ENCODE measurements around the gene UNC93A. TPM values are rescaled to one million over a fixed set of nuclear protein-coding genes. Genes with fewer than 3 reads are reported as not detected.
"Not testable (repeated sequence)": the region's sequence is repeated elsewhere in the genome, so short reads cannot be mapped to it uniquely, and the experiment has no call there.

The UNC93A gene
- total and polyA plus RNA-seq, 5 donors: not detected

DNA sequence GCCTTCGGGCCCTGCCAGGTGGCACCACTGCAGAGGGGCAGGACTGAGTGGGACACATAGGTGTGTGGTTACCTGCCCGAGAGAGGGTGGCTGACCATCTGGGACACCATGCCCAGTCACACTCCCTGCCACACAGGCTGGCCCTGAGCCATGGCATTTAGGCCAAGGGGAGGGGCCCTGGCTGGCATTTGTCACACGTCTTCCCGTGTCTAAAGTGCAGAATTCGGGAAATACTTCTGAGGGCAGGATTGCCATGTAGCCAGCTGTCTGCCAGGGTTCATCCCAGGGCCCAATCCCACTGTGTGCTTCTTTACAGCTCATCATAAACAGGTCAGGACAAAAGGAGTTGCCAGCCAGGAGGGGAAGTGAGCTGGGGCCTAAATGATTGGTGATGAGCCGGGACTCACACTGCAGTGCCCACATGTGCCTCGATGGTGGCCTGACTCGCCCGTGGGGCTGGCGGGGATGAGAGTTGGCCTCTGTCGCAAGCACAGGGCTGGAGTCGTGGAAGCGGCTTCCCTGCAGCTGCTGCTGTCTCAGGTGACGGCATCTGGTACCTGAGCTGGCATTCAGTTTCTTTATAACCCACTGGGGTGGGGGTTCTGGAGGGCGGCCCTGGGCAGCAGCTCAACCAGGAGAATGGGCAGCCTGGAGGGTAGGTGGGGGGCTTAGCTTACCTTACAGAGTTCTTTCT lies 5.9 kb upstream of the UNC93A start:
- intact Hi-C loops (cut with DNase I): loop anchor here in 2 of 4 donors (10.0 kb wide), 1 partner anchor 60 kb away; no protein-coding TSS in a partner anchor
- no peak for DNase-seq
- H3K27me3 ChIP-seq (ENCODE audit: control insufficient read depth, insufficient read depth): no peaks in the 10 kb centered on the region
- no peak overlapping the region for H3K4me3 ChIP-seq (ENCODE audit: low read length)
- no peaks in the 10 kb centered on the region for H3K9me3 ChIP-seq (ENCODE audit: control insufficient read depth, low read length)
- WGBS: 85% methylated on average over 15 of the region's 15 CpGs
- no peak for ATAC-seq
- H3K27ac ChIP-seq (ENCODE audit: low read length): no peak overlapping the region
- H3K4me1 ChIP-seq (ENCODE audit: control insufficient read depth, insufficient read depth, low read length): no peaks in the 10 kb centered on the region

DNA sequence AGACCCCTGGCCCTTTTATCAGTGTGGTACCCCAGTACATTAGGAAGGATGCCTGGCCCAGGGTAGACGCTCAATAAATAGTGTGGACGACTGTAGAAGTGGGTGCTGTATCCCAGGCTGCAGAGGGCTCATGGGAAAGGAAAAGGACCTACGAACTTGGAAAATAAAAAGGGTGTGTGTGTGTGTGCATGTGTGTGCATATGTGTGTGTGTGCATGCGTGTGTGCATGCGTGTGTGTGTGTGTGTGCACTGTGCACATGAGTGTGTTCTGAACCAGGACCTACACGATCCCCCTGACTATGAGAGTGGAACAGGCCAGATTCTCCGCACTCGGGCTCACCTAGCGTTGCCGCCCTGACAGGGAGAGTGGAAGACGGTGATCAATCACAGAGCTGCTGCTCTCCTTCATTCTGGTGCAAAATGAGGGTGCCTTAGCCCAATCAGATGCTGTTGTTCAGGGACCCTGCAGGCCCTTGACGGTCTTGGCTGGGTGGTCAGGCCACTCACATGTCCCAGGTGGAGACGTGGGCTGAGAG lies 3.5 kb upstream of the UNC93A start:
- Histone ChIP-seq H3K27ac (ENCODE audit: low read length) (no peak overlapping the region), H3K9me3 (ENCODE audit: control insufficient read depth, low read length) (no peaks in the 10 kb centered on the region), H3K27me3 (ENCODE audit: control insufficient read depth, insufficient read depth) (no peaks in the 10 kb centered on the region), H3K4me1 (ENCODE audit: control insufficient read depth, insufficient read depth, low read length) (no peaks in the 10 kb centered on the region), H3K4me3 (ENCODE audit: low read length) (no peak overlapping the region)
- ATAC-seq (no peak), DNase-seq (no peak)
- 88% methylated on average over 13 of the region's 13 CpGs for WGBS
- intact Hi-C loops (cut with DNase I): loop anchor here in 2 of 4 donors (10.0 kb wide), 1 partner anchor 63 kb away; no protein-coding TSS in a partner anchor

DNA sequence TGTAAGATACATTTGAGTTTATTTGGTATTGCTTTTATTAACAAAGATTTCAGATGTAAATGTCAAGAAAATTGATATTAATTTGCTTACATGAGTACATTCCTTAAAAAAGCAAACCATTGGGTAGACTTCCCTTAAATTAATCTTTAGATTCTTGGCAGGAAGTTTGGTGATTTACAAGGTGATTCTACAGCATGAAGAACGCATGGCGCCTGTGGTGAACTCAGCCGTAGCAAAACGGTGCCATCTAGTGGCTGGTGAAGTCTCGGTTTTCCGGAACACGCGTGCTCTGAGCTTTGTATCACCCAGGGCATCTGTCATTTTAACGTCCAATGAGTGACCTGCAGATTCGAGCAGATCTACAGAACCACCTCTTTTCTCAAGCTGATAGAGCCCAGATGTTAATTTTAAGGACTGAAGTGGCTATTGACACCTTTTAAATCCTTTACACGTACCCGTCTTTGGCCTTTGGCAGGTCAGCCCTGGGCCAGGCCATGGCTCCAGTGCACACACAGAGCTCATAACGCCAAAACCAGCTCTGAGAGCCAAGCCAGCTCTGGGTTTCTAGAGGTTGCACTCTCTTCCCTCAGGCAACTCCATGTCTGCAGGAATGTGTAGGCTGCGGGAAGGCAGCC lies 2.4 kb upstream of the UNC93A start:
- H3K27me3 ChIP-seq (ENCODE audit: control insufficient read depth, insufficient read depth); H3K9me3 ChIP-seq (ENCODE audit: control insufficient read depth, low read length); DNase-seq; H3K27ac ChIP-seq (ENCODE audit: low read length); H3K4me3 ChIP-seq (ENCODE audit: low read length); H3K4me1 ChIP-seq (ENCODE audit: control insufficient read depth, insufficient read depth, low read length): not testable (repeated sequence)
- 15% methylated on average over 14 of the region's 14 CpGs for WGBS
- intact Hi-C loops (cut with DNase I): loop anchor here in 2 of 4 donors (10.0 kb wide), 1 partner anchor 64 kb away; no protein-coding TSS in a partner anchor
- ATAC-seq: peak; percentile 69 to 82

DNA sequence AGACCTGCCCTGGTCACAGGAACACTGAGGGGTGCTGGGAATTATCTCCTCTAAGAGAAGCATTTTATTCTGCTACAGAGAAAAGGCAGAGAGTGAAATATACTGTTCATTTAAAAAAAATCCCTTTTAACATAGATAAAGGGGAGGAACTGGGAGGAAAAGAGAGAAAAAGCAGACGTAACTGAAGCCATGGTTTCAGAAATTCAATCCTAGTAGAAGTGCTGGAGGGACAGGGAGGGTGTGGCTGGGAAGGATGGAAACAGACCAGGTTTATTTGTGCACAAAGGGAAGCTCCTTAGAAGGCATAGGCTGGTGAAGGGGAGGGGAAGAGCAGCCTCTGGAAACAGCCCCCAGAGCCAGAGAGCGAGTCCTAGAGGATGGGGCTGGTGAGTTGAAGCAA lies 1.8 kb upstream of the UNC93A start:
- not testable (repeated sequence) for H3K9me3 ChIP-seq (ENCODE audit: control insufficient read depth, low read length); H3K27me3 ChIP-seq (ENCODE audit: control insufficient read depth, insufficient read depth); H3K27ac ChIP-seq (ENCODE audit: low read length); ATAC-seq; DNase-seq; H3K4me1 ChIP-seq (ENCODE audit: control insufficient read depth, insufficient read depth, low read length); H3K4me3 ChIP-seq (ENCODE audit: low read length)
- WGBS: 71% methylated on average over 1 of the region's 2 CpGs
- intact Hi-C loops (cut with DNase I): loop anchor here in 2 of 4 donors (10.0 kb wide), 1 partner anchor 64 kb away; no protein-coding TSS in a partner anchor

DNA sequence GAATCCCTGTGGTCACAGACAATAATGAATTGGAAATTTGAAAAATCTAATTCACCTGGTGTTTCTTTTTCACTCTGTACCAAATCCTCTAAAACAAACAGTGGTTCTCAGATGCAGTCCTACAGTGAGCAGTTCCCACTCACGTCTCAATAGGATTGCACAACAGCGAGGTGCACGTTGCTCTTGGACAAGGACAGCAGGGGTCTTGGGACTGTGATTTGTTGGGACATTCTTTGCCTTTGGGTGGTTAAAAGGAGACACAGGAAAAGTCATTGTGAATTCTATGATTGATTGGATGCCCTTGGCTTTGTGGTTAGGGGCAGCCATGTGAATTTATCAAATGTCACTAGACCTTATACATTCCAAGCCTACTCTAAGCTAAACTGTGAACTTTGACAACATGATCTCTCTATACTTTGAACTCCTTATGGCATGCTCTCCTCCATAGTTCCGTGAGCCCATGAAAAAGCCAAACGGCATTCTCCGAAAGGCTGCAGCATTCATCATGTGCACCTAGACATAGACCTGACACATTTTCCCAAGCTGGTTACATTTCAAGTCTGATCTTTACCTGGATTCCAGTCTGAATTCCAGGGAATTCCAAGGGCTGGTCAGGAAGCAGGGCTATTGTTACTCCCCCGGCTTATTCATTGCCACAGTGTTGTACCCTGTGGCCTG lies 647 bp downstream of the UNC93A start:
- no peaks in the 10 kb centered on the region for H3K4me1 ChIP-seq (ENCODE audit: control insufficient read depth, insufficient read depth, low read length)
- no peak overlapping the region for H3K27ac ChIP-seq (ENCODE audit: low read length)
- no peaks in the 10 kb centered on the region for H3K27me3 ChIP-seq (ENCODE audit: control insufficient read depth, insufficient read depth)
- DNase-seq: no peak
- no peak for ATAC-seq
- H3K4me3 ChIP-seq (ENCODE audit: low read length): no peak overlapping the region
- H3K9me3 ChIP-seq (ENCODE audit: control insufficient read depth, low read length): no peaks in the 10 kb centered on the region
- intact Hi-C loops (cut with DNase I): no loop called here
- WGBS: 82% methylated on average over 7 of the region's 7 CpGs

DNA sequence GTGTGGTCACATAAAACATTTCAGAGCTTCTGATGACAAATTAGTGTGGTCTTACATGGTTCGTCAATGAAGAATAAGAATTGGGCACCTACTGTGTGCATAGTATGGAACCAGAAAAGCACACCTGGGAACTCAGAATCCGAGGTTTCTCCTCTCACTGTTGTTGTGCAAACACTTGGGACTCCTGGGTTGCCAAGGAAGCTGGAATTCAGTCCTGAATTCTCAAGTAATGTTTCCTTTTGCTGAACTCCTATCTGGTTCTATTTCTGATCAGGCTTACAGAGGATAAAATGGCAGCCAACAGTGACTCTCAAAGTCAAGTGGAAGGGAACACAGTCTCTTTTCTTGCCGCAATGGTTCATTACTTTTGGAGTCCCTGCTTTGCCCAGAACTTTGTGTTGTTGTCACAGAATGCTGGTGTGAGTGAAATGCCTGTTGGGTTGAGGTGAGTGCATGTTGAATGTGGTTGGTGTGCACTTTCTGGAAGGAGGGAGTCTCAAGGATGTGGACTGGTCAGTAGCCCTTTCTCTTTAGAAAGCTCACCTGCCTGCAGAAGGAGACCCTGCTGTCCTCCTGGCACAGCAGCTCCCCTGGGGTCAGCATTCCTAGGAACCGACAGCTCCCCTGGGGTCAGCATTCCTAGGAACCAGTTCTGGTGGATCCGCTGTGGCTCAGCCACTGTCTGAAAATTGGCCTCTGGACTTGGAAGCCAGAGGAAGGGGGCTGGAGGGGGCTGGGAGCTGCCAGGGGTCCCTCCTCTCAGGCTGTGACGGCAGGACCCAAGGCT lies 1.4 kb downstream of the UNC93A start:
- intact Hi-C loops (cut with DNase I): no loop called here

DNA sequence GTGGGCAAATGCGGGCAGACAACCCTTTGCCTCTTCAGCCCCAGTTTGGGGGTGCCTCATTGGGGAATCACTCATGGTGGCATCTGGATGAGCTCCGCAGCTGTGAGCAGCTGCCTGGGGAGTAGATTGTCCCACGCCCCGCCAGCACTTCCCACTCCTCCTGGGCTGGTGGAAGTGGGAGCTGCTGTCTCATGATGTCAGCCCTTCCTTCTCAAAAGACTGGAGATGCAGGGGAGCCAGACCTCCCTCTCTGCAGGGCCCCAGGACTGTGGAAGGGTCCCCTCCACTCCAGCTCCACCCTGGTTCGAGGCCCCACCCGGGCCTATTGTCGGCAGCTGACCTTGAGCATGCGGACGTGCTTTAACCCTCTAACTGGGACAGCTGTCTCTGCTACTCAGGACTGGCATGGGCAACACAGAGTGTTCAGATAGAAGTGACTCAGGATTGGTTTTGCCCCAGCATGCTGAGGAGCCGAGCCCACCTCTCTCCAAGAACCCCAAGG lies 2.0 kb downstream of the UNC93A start:
- Histone ChIP-seq H3K27me3 (ENCODE audit: control insufficient read depth, insufficient read depth) (no peaks in the 10 kb centered on the region), H3K4me3 (ENCODE audit: low read length) (no peak overlapping the region), H3K4me1 (ENCODE audit: control insufficient read depth, insufficient read depth, low read length) (no peaks in the 10 kb centered on the region), H3K9me3 (ENCODE audit: control insufficient read depth, low read length) (peaks cover 2% of the 10 kb centered on the region), H3K27ac (ENCODE audit: low read length) (no peak overlapping the region)
- ATAC-seq: no peak
- intact Hi-C loops (cut with DNase I): no loop called here
- WGBS: 72% methylated on average over 10 of the region's 10 CpGs
- DNase-seq: no peak

More for the DNA sequence above, 1.4 kb downstream of the UNC93A start:
- WGBS: 73% methylated on average over 6 of the region's 6 CpGs
- Histone ChIP-seq H3K4me3 (ENCODE audit: low read length) (no peak overlapping the region), H3K27ac (ENCODE audit: low read length) (no peak overlapping the region), H3K4me1 (ENCODE audit: control insufficient read depth, insufficient read depth, low read length) (no peaks in the 10 kb centered on the region), H3K9me3 (ENCODE audit: control insufficient read depth, low read length) (no peaks in the 10 kb centered on the region), H3K27me3 (ENCODE audit: control insufficient read depth, insufficient read depth) (no peaks in the 10 kb centered on the region)
- no peak for DNase-seq
- no peak for ATAC-seq

DNA sequence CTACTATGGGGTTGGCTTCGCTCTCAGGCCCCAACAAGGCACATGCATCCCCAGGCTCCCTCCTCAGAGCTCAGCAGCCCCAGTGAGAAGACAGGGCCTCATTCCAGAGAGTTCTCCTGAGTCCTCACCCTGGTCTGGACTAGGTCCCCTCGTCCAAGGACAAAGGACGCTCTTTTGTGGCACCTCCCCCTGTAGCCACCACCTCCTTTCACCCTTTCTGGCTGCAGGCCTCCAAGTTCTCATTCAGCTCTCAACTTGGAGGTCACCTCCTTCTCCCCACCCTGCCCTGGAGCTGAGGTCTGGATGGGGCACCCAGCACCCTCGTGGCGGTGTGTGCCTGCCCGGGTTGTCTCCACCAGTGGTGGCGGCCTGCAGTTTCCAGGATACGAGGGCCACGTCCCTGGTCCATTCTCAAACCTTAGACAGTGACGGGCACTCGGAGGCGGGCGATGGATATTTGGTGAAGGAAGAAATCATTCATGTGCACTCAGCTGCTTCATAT lies 2.5 kb downstream of the UNC93A start:
- intact Hi-C loops (cut with DNase I): no loop called here
- Histone ChIP-seq H3K4me1 (ENCODE audit: control insufficient read depth, insufficient read depth, low read length) (no peaks in the 10 kb centered on the region), H3K27ac (ENCODE audit: low read length) (no peak overlapping the region), H3K27me3 (ENCODE audit: control insufficient read depth, insufficient read depth) (no peaks in the 10 kb centered on the region), H3K4me3 (ENCODE audit: low read length) (no peak overlapping the region), H3K9me3 (ENCODE audit: control insufficient read depth, low read length) (peaks cover 2% of the 10 kb centered on the region)
- no peak for DNase-seq
- ATAC-seq: no peak
- 93% methylated on average over 13 of the region's 13 CpGs for WGBS

DNA sequence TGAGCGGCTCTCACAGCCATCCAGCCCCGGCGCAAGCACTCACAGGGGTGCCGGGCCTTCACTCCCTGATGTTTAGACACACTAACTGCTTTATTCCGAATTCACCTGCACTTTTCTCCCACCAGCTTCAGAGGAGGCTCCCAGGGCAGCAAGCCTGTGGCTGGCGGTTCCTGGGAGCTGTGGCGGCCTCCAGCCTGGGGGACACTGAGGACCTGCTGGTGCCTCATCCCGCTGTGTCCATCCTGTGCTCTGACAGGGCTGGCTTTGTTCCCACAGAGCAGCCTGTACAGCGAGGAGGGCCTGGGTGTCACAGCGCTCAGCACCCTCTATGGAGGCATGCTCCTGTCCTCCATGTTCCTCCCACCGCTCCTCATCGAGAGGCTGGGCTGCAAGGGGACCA lies 3.1 kb downstream of the UNC93A start:
- no peak overlapping the region for H3K4me3 ChIP-seq (ENCODE audit: low read length)
- H3K4me1 ChIP-seq (ENCODE audit: control insufficient read depth, insufficient read depth, low read length): no peaks in the 10 kb centered on the region
- no peaks in the 10 kb centered on the region for H3K27me3 ChIP-seq (ENCODE audit: control insufficient read depth, insufficient read depth)
- no peak overlapping the region for H3K27ac ChIP-seq (ENCODE audit: low read length)
- DNase-seq (no peak), ATAC-seq (no peak)
- H3K9me3 ChIP-seq (ENCODE audit: control insufficient read depth, low read length): peaks cover 2% of the 10 kb centered on the region
- intact Hi-C loops (cut with DNase I): no loop called here
- WGBS: 92% methylated on average over 12 of the region's 12 CpGs

Data from right cardiac atrium (tissue), 5 donors.